Right lobe of liver (tissue), 6 donors: ENCODE data around the gene RARB. TPM values are rescaled to one million over a fixed set of nuclear protein-coding genes. Genes with fewer than 3 reads are reported as not detected.

Experiments
- ATAC-seq, 4 donors: fragments of 200-7000 bp; cut with Tn5 transposase; one replicate each; pipeline ENCODE4 v1.9.1; 2020; ENCODE audit warnings: mild to moderate bottlenecking in 4 of 4, moderate library complexity in 4 of 4
- DNase-seq, 3 donors: peaks; one replicate each; pipeline ENCODE4 v3.0.0-alpha.2; 2020
- H3K27ac ChIP-seq, 3 donors: fragments of 200-600 bp; one replicate each; pipeline ENCODE4 v1.8.0; 2022
- H3K27me3 ChIP-seq, 2 donors: fragments of 200-600 bp; one replicate each; pipeline ENCODE4 v1.8.0; 2022
- H3K36me3 ChIP-seq, 4 donors: fragments of 200-600 bp; sonication (generic) in 1 of 4; one replicate each; pipeline versions ENCODE4 v1.5.1 to v1.8.0; 2017 to 2022; ENCODE audit warnings: control low read depth in 1 of 4
- H3K4me1 ChIP-seq, 4 donors: fragments of 200-600 bp; sonication (generic) in 1 of 4; one replicate each; pipeline versions ENCODE4 v1.5.1 to v1.8.0; 2017 to 2022; ENCODE audit warnings: control low read depth in 1 of 4
- H3K4me3 ChIP-seq, 3 donors: fragments of 200-600 bp; one replicate each; pipeline ENCODE4 v1.8.0; 2022
- H3K9me3 ChIP-seq, 4 donors: fragments of 200-600 bp; sonication (generic) in 1 of 4; one replicate each; pipeline versions ENCODE4 v1.5.1 to v1.8.0; 2017 to 2022; ENCODE audit warnings: control low read depth in 1 of 4
- POLR2A ChIP-seq: fragments of 450-650 bp; IDR thresholded peaks from one replicate; pipeline ENCODE4 v1.6.1; 2017; ENCODE audit warnings: antibody characterized with exemption, mild to moderate bottlenecking
- WGBS: methylation state at CpG from one replicate; pipeline ENCODE4 v1.1.6; 2018; ENCODE audit warnings: low coverage, low lambda C conversion rate; ENCODE audit not compliant: insufficient coverage; ENCODE audit errors: missing lambda C conversion rate; 5-methylcytosine and 5-hydroxymethylcytosine counted together
- intact Hi-C, 2 donors: fragments of 100-400 bp; cut with DNase I; formaldehyde crosslinking; loops; one replicate each; pipeline versions ENCODE4 v1.11.2 to v1.14.1; 2022
- total RNA-seq, 6 experiments: library from RNA; depleted of rRNA in 2 of 6; stranded (reverse); fragments of >200 nt in 2 of 6; fragmentation: NEBNext Ultra II Directional in 3 of 6; extraction: Animal tissue kit (Norgen Biotek cat#: 25700) in 3 of 6; gene quantifications; one replicate each; pipeline versions ENCODE4 v1.1.0 to v1.2.4, GENCODE V29; 2016 to 2023
- TF ChIP-seq, protein P1 (sequence below), 4 donors: fragments of 200-600 bp in 3 of 4; fragments of 450-650 bp in 1 of 4; IDR thresholded peaks; one replicate each; pipeline versions ENCODE4 v1.5.1 to v1.8.0; 2016 to 2022; ENCODE audit warnings: antibody characterized with exemption in 4 of 4, mild to moderate bottlenecking in 2 of 4
- donor health status: DM: no; HTN: yes; CAD: no.
- donor health status: DM: no; HTN: no; CAD: no.
- donor health status: DM: no; HTN: no; CAD: no.
- donor health status: DM: no; HTN: yes; CAD: no.
- donor health status: DM: no; HTN: yes; CAD: no.

The RARB gene
- total RNA-seq, 6 experiments from 2014 or later = 1.2 to 2.8 (median 2.1) TPM

DNA sequence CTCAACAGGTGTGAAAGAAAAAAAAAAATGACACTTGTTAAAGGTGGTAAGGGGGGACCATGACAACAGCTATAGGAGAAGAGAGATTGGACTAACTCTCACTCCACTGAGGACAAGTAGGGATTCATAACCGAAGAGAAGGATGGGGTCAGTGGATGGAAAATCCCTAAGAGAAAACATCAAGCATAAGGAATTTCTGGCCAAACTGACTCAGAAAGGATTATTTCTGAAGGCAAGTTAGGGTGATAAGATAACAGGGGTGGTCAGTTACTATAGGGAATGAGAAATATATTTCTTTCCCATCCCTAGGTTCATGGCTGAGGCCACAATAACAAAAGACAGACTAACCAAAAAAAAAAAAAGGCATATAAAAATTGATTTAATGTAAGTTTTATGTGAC lies 9.5 kb upstream of the RARB start:
- no peak overlapping the region for H3K4me3 ChIP-seq
- no peaks in the 10 kb centered on the region for H3K27me3 ChIP-seq
- ATAC-seq = no peak
- H3K36me3 ChIP-seq = no peaks in the 10 kb centered on the region
- H3K4me1 ChIP-seq = peaks cover 0 to 13% (median 0%) of the 10 kb centered on the region in 4 donors
- no peak for TF ChIP-seq POLR2A
- TF ChIP-seq, protein P1, sequence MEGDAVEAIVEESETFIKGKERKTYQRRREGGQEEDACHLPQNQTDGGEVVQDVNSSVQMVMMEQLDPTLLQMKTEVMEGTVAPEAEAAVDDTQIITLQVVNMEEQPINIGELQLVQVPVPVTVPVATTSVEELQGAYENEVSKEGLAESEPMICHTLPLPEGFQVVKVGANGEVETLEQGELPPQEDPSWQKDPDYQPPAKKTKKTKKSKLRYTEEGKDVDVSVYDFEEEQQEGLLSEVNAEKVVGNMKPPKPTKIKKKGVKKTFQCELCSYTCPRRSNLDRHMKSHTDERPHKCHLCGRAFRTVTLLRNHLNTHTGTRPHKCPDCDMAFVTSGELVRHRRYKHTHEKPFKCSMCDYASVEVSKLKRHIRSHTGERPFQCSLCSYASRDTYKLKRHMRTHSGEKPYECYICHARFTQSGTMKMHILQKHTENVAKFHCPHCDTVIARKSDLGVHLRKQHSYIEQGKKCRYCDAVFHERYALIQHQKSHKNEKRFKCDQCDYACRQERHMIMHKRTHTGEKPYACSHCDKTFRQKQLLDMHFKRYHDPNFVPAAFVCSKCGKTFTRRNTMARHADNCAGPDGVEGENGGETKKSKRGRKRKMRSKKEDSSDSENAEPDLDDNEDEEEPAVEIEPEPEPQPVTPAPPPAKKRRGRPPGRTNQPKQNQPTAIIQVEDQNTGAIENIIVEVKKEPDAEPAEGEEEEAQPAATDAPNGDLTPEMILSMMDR (IDR thresholded peaks at IDR 0.05) = no peak
- no peak overlapping the region for H3K27ac ChIP-seq
- H3K9me3 ChIP-seq = no peaks in the 10 kb centered on the region
- DNase-seq = no peak
- intact Hi-C loops = no loop called here
- WGBS = 86% methylated on average over 1 of the region's 1 CpG

DNA sequence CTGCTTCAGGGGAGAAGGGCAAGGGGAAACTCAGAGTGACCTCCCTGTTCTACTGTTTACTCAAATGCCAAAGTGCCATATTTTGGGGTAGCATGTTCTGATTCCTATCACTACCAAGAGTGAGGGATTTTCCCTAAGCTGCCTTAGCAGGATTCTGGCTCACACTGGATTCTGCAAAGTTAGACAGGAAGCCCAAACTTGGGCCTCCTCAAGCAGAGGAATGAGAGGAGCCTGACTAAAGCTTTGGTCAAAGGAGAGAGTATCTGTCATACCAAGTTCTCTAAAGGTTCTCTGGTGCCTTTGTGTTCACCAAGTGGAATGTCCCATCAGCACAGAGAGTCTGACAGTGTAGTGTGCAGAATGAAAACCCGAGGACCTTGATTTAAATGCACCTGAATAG lies 8.8 kb upstream of the RARB start:
- H3K36me3 ChIP-seq = no peaks in the 10 kb centered on the region
- 75% methylated on average over 1 of the region's 1 CpG for WGBS
- H3K27ac ChIP-seq = no peak overlapping the region
- H3K27me3 ChIP-seq = no peaks in the 10 kb centered on the region
- no peak overlapping the region for H3K4me3 ChIP-seq
- TF ChIP-seq, protein P1 (IDR thresholded peaks at IDR 0.05) = no peak
- no peak for TF ChIP-seq POLR2A
- no peak for ATAC-seq
- intact Hi-C loops = no loop called here
- peaks cover 0 to 13% (median 0%) of the 10 kb centered on the region in 4 donors for H3K4me1 ChIP-seq
- DNase-seq = no peak
- H3K9me3 ChIP-seq = no peaks in the 10 kb centered on the region

DNA sequence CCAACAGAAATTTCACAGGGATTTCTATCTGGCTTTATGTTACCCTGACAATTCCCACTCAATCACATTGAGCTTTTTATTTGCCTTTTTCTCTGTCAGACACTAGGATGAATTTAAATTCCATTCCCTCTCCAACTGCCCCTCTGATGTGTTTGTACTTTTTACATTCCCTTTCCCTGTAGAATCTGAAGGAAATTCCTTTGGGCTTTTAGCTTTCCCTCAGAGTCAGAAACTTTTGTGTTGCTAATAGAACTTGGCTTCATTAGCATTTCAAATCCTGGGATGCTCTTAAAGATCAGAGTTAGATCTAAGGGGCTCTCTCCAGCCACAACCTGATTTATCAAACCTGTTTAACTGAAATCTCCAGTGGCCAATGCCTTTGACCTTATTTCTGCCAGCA lies 7.9 kb upstream of the RARB start:
- H3K27me3 ChIP-seq = no peaks in the 10 kb centered on the region
- ATAC-seq (no peak), DNase-seq (no peak)
- intact Hi-C loops = no loop called here
- H3K9me3 ChIP-seq = no peaks in the 10 kb centered on the region
- no peak for TF ChIP-seq POLR2A
- TF ChIP-seq, protein P1 (IDR thresholded peaks at IDR 0.05) = no peak
- H3K4me3 ChIP-seq = no peak overlapping the region
- H3K4me1 ChIP-seq = peaks cover 0 to 13% (median 0%) of the 10 kb centered on the region in 4 donors
- no peak overlapping the region for H3K27ac ChIP-seq
- H3K36me3 ChIP-seq = no peaks in the 10 kb centered on the region

DNA sequence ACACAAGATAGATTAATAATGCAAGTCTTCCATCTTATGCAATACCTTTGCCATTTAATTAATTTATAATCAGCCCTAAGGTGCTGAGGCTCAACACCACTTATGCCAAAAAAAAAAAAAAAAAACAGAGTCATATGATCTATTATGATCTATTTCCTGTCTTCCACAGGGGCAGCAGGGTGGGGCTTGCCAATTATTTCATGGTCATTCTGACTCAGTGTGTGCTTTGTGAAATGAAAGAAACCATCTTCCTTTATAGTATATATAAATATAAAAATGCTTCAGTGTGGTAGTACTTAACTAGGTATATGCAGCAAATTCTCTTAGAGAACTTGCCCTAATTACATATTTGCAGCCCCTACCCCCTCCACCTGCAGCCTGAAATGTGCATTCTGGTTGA lies 7.2 kb upstream of the RARB start:
- no peak overlapping the region for H3K27ac ChIP-seq
- H3K27me3 ChIP-seq = no peaks in the 10 kb centered on the region
- H3K36me3 ChIP-seq = no peaks in the 10 kb centered on the region
- DNase-seq (no peak), ATAC-seq (no peak)
- H3K9me3 ChIP-seq = no peaks in the 10 kb centered on the region
- peaks cover 0 to 13% (median 0%) of the 10 kb centered on the region in 4 donors for H3K4me1 ChIP-seq
- intact Hi-C loops = no loop called here
- no peak overlapping the region for H3K4me3 ChIP-seq
- TF ChIP-seq POLR2A = no peak
- TF ChIP-seq, protein P1 (IDR thresholded peaks at IDR 0.05) = no peak

DNA sequence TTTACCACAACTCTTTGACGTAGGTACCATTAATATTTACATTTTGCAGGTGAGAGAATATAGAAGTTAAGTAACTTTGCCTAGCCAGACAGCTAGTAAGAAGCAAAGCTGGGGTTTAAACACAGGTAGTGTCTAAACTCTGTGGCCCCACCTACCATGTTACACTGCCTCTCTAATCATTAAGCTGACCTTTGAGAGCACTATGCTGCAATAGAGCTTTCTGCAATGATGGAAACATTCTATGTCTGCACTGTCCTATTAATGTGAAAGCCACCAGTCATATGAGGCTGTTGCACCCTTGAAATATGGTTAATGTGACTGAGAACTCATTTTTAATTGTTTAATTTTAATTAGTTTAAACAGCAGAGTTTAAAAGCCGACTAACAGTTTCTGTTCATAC lies 6.3 kb upstream of the RARB start:
- TF ChIP-seq, protein P1 (IDR thresholded peaks at IDR 0.05) = no peak
- no peak for TF ChIP-seq POLR2A
- Histone ChIP-seq H3K27ac (peak overlapping the region in 1 of 3 donors; percentile 46), H3K4me3 (no peak overlapping the region), H3K4me1 (peaks cover 0 to 13% (median 0%) of the 10 kb centered on the region in 4 donors), H3K27me3 (no peaks in the 10 kb centered on the region), H3K9me3 (no peaks in the 10 kb centered on the region), H3K36me3 (no peaks in the 10 kb centered on the region)
- intact Hi-C loops = no loop called here
- 29% methylated on average over 2 of the region's 2 CpGs for whole genome bisulfite sequencing
- DNase-seq (peak in 1 of 3 donors; percentile 57), ATAC-seq (peak; percentile 99 to 100 (median 100))
